Measurements from ENCODE around the gene SYNPO2. TPM values are rescaled to one million over a fixed set of nuclear protein-coding genes. Genes with fewer than 3 reads are reported as not detected.

SYNPO2 gene
- total RNA-seq, 4 donors from 2014 or later: 144 to 400 (median 228) TPM

- Histone ChIP-seq H3K27me3 (no peaks in the 10 kb centered on the region), H3K9me3 (no peaks in the 10 kb centered on the region), H3K36me3 (no peaks in the 10 kb centered on the region), H3K4me3 (no peak overlapping the region), H3K27ac (peak overlapping the region; percentile 81 to 96), H3K4me1 (peaks cover 8 to 11% of the 10 kb centered on the region in 2 donors)
- no peak for DNase-seq
- intact Hi-C loops (cut with DNase I; ENCODE audit: low total_unique reads): no loop called here
- TF ChIP-seq CTCF (IDR thresholded peaks at IDR 0.05) (no peak), POLR2A (IDR thresholded peaks at IDR 0.05) (no peak)
Measured at GRCh38 chr4:118909173-118909956, 20.7 kb downstream of the SYNPO2 start.

GRCh38 chr4:118910221-118910620 is 21.6 kb downstream of the SYNPO2 start:
- Histone ChIP-seq H3K4me3 (no peak overlapping the region), H3K4me1 (peaks cover 6 to 11% of the 10 kb centered on the region in 2 donors), H3K9me3 (no peaks in the 10 kb centered on the region), H3K27me3 (no peaks in the 10 kb centered on the region), H3K27ac (peak overlapping the region; percentile 81 to 96), H3K36me3 (no peaks in the 10 kb centered on the region)
- DNase-seq: no peak
- intact Hi-C loops (cut with DNase I; ENCODE audit: low total_unique reads): no loop called here
- TF ChIP-seq POLR2A (IDR thresholded peaks at IDR 0.05) (no peak), CTCF (IDR thresholded peaks at IDR 0.05) (no peak)

DNA sequence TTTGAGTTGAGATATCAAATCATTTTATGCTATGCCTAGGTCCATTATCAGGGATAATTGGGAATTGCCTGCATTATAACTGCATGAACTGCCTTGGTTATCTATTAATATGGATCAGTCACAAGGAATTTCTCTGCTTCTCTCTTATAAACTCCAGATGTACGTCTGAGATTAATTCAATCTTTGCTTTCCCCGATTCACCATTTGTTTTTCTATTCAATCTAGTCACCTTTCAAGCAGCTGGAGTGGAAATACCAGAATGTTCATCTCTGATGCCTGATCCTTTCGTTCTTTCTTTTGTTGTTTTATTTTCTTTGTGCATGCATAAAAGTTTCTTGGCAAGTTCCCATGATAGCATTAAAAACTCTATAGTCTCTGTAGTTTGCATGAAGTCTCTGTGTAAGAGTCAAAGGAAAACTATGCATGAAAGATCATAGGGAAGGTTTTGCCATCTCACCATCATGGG is 22.6 kb downstream of the SYNPO2 start:
- no peak for DNase-seq
- Histone ChIP-seq H3K27me3 (no peaks in the 10 kb centered on the region), H3K4me3 (no peak overlapping the region), H3K4me1 (peaks cover 0 to 5% of the 10 kb centered on the region in 2 donors), H3K27ac (peak overlapping the region; percentile 81 to 96), H3K36me3 (no peaks in the 10 kb centered on the region), H3K9me3 (no peaks in the 10 kb centered on the region)
- intact Hi-C loops (cut with DNase I; ENCODE audit: low total_unique reads): no loop called here
- no peak for TF ChIP-seq CTCF (IDR thresholded peaks at IDR 0.05)
- no peak for TF ChIP-seq POLR2A (IDR thresholded peaks at IDR 0.05)

DNA sequence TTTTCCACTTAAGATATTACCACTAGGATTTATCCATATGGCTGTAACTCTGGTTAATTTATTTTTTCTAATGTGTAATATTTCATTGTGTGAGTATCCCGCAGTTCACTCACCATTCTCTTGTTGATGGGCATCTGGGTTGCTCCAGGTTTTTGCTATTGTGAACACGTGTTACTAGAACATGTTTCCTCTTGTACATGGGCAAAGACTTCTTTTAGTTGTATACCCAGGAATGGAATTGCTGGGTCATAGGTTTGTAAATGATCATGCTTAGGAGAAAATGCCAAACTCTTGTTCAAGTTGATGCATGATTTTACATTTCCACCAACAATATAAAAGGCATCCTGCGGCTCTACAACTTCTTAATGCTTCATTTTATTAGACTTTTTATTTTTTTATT is 26.8 kb downstream of the SYNPO2 start:
- Histone ChIP-seq H3K9me3 (no peaks in the 10 kb centered on the region), H3K4me1 (peaks cover 0 to 10% of the 10 kb centered on the region in 2 donors), H3K27ac (peak overlapping the region; percentile 78 to 96), H3K36me3 (no peaks in the 10 kb centered on the region), H3K27me3 (no peaks in the 10 kb centered on the region), H3K4me3 (no peak overlapping the region)
- intact Hi-C loops (cut with DNase I; ENCODE audit: low total_unique reads): no loop called here
- DNase-seq: no peak
- no peak for TF ChIP-seq CTCF (IDR thresholded peaks at IDR 0.05)
- TF ChIP-seq POLR2A (IDR thresholded peaks at IDR 0.05): no peak

DNA sequence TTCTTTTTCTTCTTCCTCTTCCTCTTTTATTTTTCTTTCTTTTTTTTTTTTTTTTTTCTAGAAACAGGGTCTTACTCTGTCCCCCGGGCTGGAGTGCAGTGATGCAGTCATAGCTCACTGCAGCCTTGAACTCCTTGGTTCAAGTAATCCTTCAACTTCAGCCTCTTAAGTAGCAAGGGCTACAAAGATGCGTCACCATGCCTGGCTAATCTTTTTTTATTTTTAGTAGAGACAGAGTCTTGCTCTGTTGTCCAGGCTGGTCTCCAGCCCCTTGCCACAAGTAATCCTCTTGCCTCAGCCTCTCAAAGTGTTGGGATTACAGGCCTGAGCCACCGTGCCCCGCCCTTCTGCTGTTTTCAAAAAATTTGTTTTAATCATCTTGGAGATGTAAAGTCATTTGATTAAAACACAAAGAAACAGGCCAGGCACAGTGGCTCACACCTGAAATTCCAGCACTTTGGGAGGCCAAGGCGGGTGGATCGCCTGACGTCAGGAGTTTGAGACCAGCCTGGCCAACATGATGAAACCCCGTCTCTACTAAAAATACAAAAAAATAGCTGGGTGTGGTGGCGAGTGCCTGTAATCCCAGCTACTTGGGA is 28.1 kb downstream of the SYNPO2 start:
- no peaks in the 10 kb centered on the region for H3K27me3 ChIP-seq
- intact Hi-C loops (cut with DNase I; ENCODE audit: low total_unique reads): no loop called here
- H3K27ac ChIP-seq: peak overlapping the region; percentile 78 to 96
- DNase-seq: no peak
- TF ChIP-seq POLR2A (IDR thresholded peaks at IDR 0.05) (no peak), CTCF (IDR thresholded peaks at IDR 0.05) (no peak)
- peaks cover 0 to 10% of the 10 kb centered on the region in 2 donors for H3K4me1 ChIP-seq
- H3K36me3 ChIP-seq: no peaks in the 10 kb centered on the region
- no peak overlapping the region for H3K4me3 ChIP-seq
- no peaks in the 10 kb centered on the region for H3K9me3 ChIP-seq
